Hepatocyte (in vitro differentiated cells): ENCODE results near the gene FLOT1. TPM values are rescaled to one million over a fixed set of nuclear protein-coding genes. Genes with fewer than 3 reads are reported as not detected.

Experiments used
- DNase-seq: peaks from one replicate; pipeline ENCODE4 v3.0.0-alpha.2; 2016; ENCODE audit warnings: low spot score
- H2AFZ ChIP-seq: fragments of 200-600 bp; sonication (generic); 2 replicates; pipeline ENCODE4 v1.6.0; 2016; ENCODE audit warnings: antibody characterized with exemption, mild to moderate bottlenecking
- H3K27ac ChIP-seq: fragments of 200-600 bp; sonication (generic); 2 replicates; pipeline ENCODE4 v1.5.1; 2016; ENCODE audit warnings: mild to moderate bottlenecking
- H3K27me3 ChIP-seq: fragments of 200-600 bp; sonication (generic); 2 replicates; pipeline ENCODE4 v1.6.1; 2016
- H3K36me3 ChIP-seq: fragments of 200-600 bp; sonication (generic); replicated peaks from 2 replicates; pipeline ENCODE4 v1.5.1; 2016; ENCODE audit warnings: low read depth; ENCODE audit not compliant: insufficient read depth
- H3K4me1 ChIP-seq: fragments of 200-600 bp; sonication (generic); 2 replicates; pipeline ENCODE4 v1.5.1; 2016; ENCODE audit warnings: mild to moderate bottlenecking, moderate library complexity; ENCODE audit not compliant: insufficient read depth
- H3K4me2 ChIP-seq: fragments of 200-600 bp; sonication (generic); 2 replicates; pipeline ENCODE4 v1.6.0; 2016
- H3K4me3 ChIP-seq: fragments of 200-600 bp; sonication (generic); 2 replicates; pipeline ENCODE4 v1.5.1; 2016; ENCODE audit warnings: mild to moderate bottlenecking
- H3K79me2 ChIP-seq: fragments of 200-600 bp; sonication (generic); 2 replicates; pipeline ENCODE4 v1.6.0; 2017; ENCODE audit warnings: mild to moderate bottlenecking
- H3K9me2 ChIP-seq: fragments of 200-600 bp; sonication (generic); replicated peaks from 2 replicates; pipeline ENCODE4 v1.6.0; 2017; ENCODE audit warnings: mild to moderate bottlenecking; ENCODE audit not compliant: insufficient read depth
- H3K9me3 ChIP-seq: fragments of 200-600 bp; sonication (generic); 2 replicates; pipeline ENCODE4 v1.5.1; 2016; ENCODE audit warnings: low read depth, mild to moderate bottlenecking
- H4K20me1 ChIP-seq: fragments of 200-600 bp; sonication (generic); 2 replicates; pipeline ENCODE4 v1.6.0; 2016; ENCODE audit warnings: mild to moderate bottlenecking; ENCODE audit not compliant: insufficient read depth, poor library complexity, severe bottlenecking
- CTCF ChIP-seq: fragments of 200-600 bp; sonication (generic); IDR thresholded peaks from 2 replicates; pipeline ENCODE4 v1.5.1; 2016; ENCODE audit warnings: antibody characterized with exemption, mild to moderate bottlenecking; ENCODE audit not compliant: poor library complexity
- EZH2 ChIP-seq: fragments of 200-600 bp; sonication (generic); IDR thresholded peaks from 2 replicates; pipeline ENCODE4 v1.6.1; 2016; ENCODE audit warnings: antibody characterized with exemption, mild to moderate bottlenecking, borderline replicate concordance
- EZH2phosphoT487 ChIP-seq: fragments of 200-600 bp; sonication (generic); IDR thresholded peaks from one replicate; pipeline ENCODE4 v1.6.1; 2018; ENCODE audit warnings: antibody characterized with exemption, mild to moderate bottlenecking, low read depth, moderate library complexity; ENCODE audit not compliant: unreplicated experiment, severe bottlenecking
- WGBS: methylation state at CpG from one replicate; pipeline ENCODE4 v1.1.6; 2016; ENCODE audit warnings: low lambda C conversion rate; ENCODE audit errors: missing lambda C conversion rate; 5-methylcytosine and 5-hydroxymethylcytosine counted together
- polyA plus RNA-seq: library from polyadenylated mRNA; unstranded; fragments of >200 nt; fragmentation: Nextera tagmentation; extraction: Ambion mirVana; gene quantifications from 2 replicates; pipeline ENCODE4 v1.2.1, GENCODE V29; 2016
- total RNA-seq: library from RNA; depleted of rRNA; stranded (reverse); fragments of >200 nt; gene quantifications from 2 replicates; pipeline ENCODE4 v1.2.3, GENCODE V29; 2014

The FLOT1 gene
- total and polyA plus RNA-seq, 2 experiments from 2014 or later: 93.5 to 144 TPM

DNA sequence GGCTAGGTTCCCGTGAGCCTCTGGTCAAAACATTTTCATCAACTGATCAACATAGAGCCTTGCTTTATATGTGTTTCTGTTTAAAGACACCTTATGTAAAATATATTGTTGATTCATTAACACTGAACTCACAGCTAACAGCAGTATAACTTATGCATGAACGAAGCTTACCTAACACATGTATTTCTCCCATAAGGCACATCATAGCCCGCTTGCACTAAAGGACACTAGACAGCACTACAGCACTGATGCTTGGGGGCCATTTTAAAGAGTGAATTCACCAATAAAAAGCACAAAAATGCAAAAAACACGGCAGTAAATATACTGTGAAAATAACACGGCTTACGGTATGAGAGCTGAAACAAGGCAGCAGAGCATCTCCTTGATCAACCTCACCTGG, 4.0 kb downstream of the FLOT1 start:
- Histone ChIP-seq H3K4me3 (no peak overlapping the region), H3K27ac (no peak overlapping the region), H3K4me1 (peaks cover 9% of the 10 kb centered on the region), H2AFZ (no peak overlapping the region), H3K4me2 (no peak overlapping the region), H3K27me3 (no peaks in the 10 kb centered on the region), H3K36me3 (no peaks in the 10 kb centered on the region), H4K20me1 (no peaks in the 10 kb centered on the region), H3K9me3 (no peaks in the 10 kb centered on the region), H3K79me2 (peaks cover 73% of the 10 kb centered on the region), H3K9me2 (no peaks in the 10 kb centered on the region)
- WGBS: 91% methylated on average over 6 of the region's 6 CpGs
- DNase-seq: no peak
- no peak for TF ChIP-seq EZH2phosphoT487
- no peak for TF ChIP-seq EZH2
- no peak for TF ChIP-seq CTCF

- Histone ChIP-seq H3K27ac (no peak overlapping the region), H4K20me1 (no peaks in the 10 kb centered on the region), H3K79me2 (peaks cover 56% of the 10 kb centered on the region), H3K4me1 (no peaks in the 10 kb centered on the region), H3K4me3 (no peak overlapping the region), H3K9me2 (no peaks in the 10 kb centered on the region), H3K9me3 (no peaks in the 10 kb centered on the region), H2AFZ (no peak overlapping the region), H3K4me2 (no peak overlapping the region), H3K27me3 (no peaks in the 10 kb centered on the region), H3K36me3 (no peaks in the 10 kb centered on the region)
- no peak for DNase-seq
- TF ChIP-seq EZH2 (no peak), EZH2phosphoT487 (no peak), CTCF (no peak)
- WGBS: 95% methylated on average over 8 of the region's 8 CpGs
These were observed 6.7 kb downstream of the FLOT1 start for GRCh38 chr6:30735668-30736314.

DNA sequence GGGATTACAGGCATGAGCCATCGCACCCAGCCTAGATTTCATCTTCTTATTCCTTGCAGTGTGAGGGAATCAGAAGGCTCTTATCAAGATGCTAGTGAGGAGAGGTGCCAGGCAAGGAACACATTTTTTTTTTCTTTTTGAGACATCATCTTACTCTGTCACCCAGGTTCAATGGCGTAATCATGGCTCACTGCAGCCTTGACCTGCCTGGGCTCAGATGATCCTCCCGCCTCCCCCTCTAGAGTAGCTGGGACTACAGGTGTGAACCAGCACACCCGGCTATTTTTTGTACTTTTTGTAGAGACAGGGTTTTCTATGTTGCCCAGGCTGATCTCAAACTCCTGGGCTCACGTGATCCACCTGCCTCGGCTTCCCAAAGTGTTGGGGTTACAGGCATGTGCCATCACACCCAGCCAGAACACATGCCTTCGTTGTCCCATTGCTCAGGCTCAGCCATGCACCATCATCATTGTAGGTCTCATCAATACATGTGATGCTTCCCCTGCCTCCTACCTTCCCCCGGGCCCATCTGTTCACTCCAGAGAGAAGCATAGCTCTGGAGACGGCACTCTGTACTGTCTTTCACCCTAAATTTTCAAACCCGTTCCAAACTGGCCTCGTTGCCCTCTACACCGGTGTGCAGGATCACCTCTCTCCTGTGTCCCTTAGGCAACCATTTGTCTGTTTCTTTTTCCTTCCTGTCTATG, 10.1 kb downstream of the FLOT1 start:
- Histone ChIP-seq H3K27me3 (no peaks in the 10 kb centered on the region), H3K4me3 (no peak overlapping the region), H3K4me1 (no peaks in the 10 kb centered on the region), H3K9me3 (no peaks in the 10 kb centered on the region), H3K27ac (no peak overlapping the region), H3K4me2 (no peak overlapping the region), H3K79me2 (peaks cover 34% of the 10 kb centered on the region), H2AFZ (no peak overlapping the region), H4K20me1 (no peaks in the 10 kb centered on the region), H3K9me2 (no peaks in the 10 kb centered on the region), H3K36me3 (no peaks in the 10 kb centered on the region)
- TF ChIP-seq EZH2phosphoT487: no peak
- TF ChIP-seq CTCF: no peak
- TF ChIP-seq EZH2: no peak
- 95% methylated on average over 12 of the region's 12 CpGs for WGBS
- DNase-seq: no peak
